NT2/D1 (cell line): ENCODE data around the gene FLYWCH1.

Source experiments
- SUZ12 ChIP-seq: IDR thresholded peaks from 2 replicates; pipeline ENCODE4 v1.6.1; 2011; ENCODE audit not compliant: insufficient read length, insufficient read depth; ENCODE audit errors: extremely low read depth
- YY1 ChIP-seq: IDR thresholded peaks from 2 replicates; pipeline ENCODE4 v1.6.1; 2011; ENCODE audit not compliant: insufficient read length, insufficient read depth

DNA sequence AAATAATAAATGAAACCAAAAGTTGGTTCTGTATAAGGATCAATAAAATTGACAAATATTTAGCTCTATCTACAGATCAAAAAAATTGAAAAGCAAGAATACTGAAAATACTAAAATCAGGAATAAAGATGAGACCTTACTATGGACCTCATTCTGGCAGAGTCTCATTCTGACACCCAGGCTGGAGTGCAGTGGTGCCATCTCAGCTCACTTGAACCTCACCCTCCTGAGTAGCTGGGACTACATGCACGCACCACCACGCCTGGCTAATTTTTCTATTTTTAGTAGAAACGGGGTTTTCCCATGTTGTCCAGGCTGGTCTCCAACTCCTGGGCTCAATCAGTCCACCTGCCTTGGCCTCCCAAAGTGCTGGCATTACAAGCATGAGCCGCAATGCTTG is 30.3 kb downstream of the FLYWCH1 start:
- TF ChIP-seq YY1 (no peak), SUZ12 (no peak)
